ENCODE results near the gene H3-3A. TPM values are rescaled to one million over a fixed set of nuclear protein-coding genes. Genes with fewer than 3 reads are reported as not detected.

The H3-3A gene
- total and polyA plus RNA-seq, 8 donors = 122 to 427 (median 237) TPM

DNA sequence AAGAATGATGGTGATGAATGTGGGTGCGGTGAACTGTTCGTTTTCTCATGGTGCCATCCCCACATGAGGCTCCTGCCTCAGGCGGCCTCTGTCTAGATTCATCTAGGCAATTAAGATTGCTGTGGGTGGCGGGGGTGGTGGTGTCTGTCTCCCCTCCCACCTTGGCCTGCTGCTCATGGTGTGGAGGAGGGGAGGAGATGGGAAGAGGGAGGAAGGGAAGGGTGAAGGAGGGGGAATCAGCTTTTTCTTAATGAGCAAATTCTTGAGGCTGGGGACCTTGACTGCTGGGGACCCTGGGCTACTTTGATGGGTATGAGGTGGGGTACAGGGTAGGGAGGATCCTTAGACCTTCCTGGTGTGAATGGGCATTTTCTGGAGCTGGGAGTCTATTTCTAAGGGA lies 55.8 kb downstream of the H3-3A start:
- no peaks in the 10 kb centered on the region for H3K27me3 ChIP-seq
- ATAC-seq (no peak), FAIRE-seq (no peak), DNase-seq (peak in 1 of 6 donors; percentile 17)
- H3K4me3 ChIP-seq = no peak overlapping the region
- WGBS, 2 donors = 84 to 93% methylated on average over 4 of the region's 4 CpGs
- TF ChIP-seq, protein P1, sequence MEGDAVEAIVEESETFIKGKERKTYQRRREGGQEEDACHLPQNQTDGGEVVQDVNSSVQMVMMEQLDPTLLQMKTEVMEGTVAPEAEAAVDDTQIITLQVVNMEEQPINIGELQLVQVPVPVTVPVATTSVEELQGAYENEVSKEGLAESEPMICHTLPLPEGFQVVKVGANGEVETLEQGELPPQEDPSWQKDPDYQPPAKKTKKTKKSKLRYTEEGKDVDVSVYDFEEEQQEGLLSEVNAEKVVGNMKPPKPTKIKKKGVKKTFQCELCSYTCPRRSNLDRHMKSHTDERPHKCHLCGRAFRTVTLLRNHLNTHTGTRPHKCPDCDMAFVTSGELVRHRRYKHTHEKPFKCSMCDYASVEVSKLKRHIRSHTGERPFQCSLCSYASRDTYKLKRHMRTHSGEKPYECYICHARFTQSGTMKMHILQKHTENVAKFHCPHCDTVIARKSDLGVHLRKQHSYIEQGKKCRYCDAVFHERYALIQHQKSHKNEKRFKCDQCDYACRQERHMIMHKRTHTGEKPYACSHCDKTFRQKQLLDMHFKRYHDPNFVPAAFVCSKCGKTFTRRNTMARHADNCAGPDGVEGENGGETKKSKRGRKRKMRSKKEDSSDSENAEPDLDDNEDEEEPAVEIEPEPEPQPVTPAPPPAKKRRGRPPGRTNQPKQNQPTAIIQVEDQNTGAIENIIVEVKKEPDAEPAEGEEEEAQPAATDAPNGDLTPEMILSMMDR (IDR thresholded peaks at IDR 0.05) = no peak
- intact Hi-C loops (cut with DNase I) = no loop called here
- peaks cover 0 to 6% (median 0%) of the 10 kb centered on the region in 3 donors for H3K4me1 ChIP-seq
- no peak overlapping the region for H3K27ac ChIP-seq
- no peaks in the 10 kb centered on the region for H3K9me3 ChIP-seq
- H3K36me3 ChIP-seq = no peaks in the 10 kb centered on the region

DNA sequence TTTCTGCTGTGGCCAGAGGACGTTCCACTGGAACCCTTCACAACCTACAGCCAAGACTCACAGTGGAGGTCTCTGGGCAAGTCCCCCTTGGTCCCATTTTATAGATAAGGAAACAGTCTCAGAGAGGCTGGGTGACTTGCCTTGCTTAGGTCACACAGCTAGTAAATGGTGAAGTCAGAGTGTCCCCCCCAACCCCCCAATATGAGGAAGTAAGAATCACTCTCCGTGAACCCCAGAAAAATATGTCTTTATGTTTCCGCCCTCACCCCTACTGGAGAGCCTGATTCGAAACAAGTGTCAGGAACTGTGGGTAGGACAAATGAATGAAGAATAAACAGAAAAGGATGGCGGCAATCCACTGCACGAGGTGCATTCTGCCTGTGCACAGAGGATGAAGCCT lies 56.7 kb downstream of the H3-3A start:
- TF ChIP-seq, protein P1 (IDR thresholded peaks at IDR 0.05) = no peak
- Histone ChIP-seq H3K36me3 (no peaks in the 10 kb centered on the region), H3K4me3 (no peak overlapping the region), H3K27me3 (no peaks in the 10 kb centered on the region), H3K9me3 (no peaks in the 10 kb centered on the region), H3K4me1 (peaks cover 0 to 13% (median 0%) of the 10 kb centered on the region in 3 donors), H3K27ac (no peak overlapping the region)
- ATAC-seq (no peak), FAIRE-seq (no peak), DNase-seq (no peak)
- intact Hi-C loops (cut with DNase I) = no loop called here
- 77 to 83% methylated on average over 6 of the region's 6 CpGs for WGBS, 2 donors

DNA sequence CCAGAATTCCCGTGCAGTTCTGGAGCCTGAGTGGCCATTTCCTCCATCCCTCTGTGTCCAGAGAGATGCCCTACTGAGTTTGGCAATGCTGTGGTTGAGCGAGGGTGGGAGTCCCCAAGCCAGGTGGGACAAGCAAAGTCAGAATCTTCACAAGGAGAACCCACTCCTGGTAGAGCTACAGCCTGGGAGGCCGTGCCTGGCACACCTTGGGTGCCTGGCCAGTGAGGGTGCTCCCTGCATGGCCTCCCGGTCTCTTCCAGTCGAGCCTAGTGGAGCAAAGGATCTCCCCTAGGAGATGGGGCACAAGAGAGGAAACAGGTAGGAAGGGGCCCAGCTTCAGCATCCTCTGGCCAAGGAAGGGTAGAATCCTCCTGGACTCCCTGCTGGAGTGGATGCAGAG lies 57.9 kb downstream of the H3-3A start:
- intact Hi-C loops (cut with DNase I) = loop anchor here in 1 of 3 donors (5.0 kb wide), 1 partner anchor 53 kb away; no protein-coding TSS in a partner anchor
- TF ChIP-seq, protein P1 (IDR thresholded peaks at IDR 0.05) = no peak
- H3K4me1 ChIP-seq = peaks cover 0 to 23% (median 0%) of the 10 kb centered on the region in 3 donors
- no peaks in the 10 kb centered on the region for H3K36me3 ChIP-seq
- no peaks in the 10 kb centered on the region for H3K9me3 ChIP-seq
- no peak for FAIRE-seq
- no peak for ATAC-seq
- H3K27me3 ChIP-seq = no peaks in the 10 kb centered on the region
- no peak overlapping the region for H3K4me3 ChIP-seq
- 76 to 81% methylated on average over 5 of the region's 5 CpGs for WGBS, 2 donors
- H3K27ac ChIP-seq = no peak overlapping the region
- DNase-seq = peak in 1 of 6 donors; percentile 39

DNA sequence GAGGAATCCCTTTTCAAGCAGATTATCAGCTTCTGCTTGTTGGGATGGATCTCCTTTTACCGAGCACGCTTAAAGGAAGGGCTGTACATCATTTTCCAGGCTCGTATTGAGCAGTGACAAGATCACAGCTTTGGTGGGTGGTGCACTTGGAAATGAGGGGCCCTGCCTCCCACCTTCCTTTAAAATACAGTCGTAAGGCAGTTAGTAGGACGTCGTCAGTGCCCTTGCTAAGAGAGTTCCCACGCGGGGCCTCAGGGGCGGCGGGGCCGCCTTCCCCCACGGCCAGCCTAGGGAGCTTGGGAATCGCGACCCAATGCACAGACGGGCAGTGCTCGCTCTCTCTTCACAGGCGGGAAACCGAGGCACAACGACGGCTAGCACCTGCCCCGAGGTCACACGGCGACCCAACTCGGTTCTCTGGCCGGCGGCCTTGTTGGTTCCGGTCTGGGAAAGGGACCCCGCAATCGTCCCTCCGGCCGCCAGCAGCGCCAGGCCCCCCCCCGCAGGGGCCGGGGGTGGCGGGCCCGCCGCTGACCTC lies 58.6 kb downstream of the H3-3A start:
- WGBS, 2 donors = 14 to 15% methylated on average over 36 to 37 of the region's 37 CpGs
- TF ChIP-seq, protein P1 (IDR thresholded peaks at IDR 0.05) = no peak
- H3K36me3 ChIP-seq = no peaks in the 10 kb centered on the region
- DNase-seq (no peak), ATAC-seq (no peak), FAIRE-seq (no peak)
- no peaks in the 10 kb centered on the region for H3K27me3 ChIP-seq
- H3K4me3 ChIP-seq = peak overlapping the region; percentile 41 to 80 (median 69)
- intact Hi-C loops (cut with DNase I) = loop anchor here in 1 of 3 donors (5.0 kb wide), 1 partner anchor 54 kb away; no protein-coding TSS in a partner anchor
- peak overlapping the region in 3 of 4 donors; percentile 80 to 95 (median 94) for H3K27ac ChIP-seq
- H3K4me1 ChIP-seq = peaks cover 0 to 23% (median 0%) of the 10 kb centered on the region in 3 donors
- no peaks in the 10 kb centered on the region for H3K9me3 ChIP-seq

Other genes starting within 250 kb of the H3-3A start
- gene TMEM63A, start 180.3 kb upstream of the H3-3A start, total RNA-seq = 100 to 1,000 TPM in 1 of 6 donors, 10 to 100 TPM in 5; 56.3 to 124 (median 76.4) TPM
- 100 to 1,000 TPM in 1 of 2 donors, 10 to 100 TPM in 1; 88.9 to 185 TPM for gene TMEM63A, start 180.3 kb upstream of the H3-3A start, polyA plus RNA-seq
- gene LEFTY1, start 173.6 kb upstream of the H3-3A start, total RNA-seq = 100 to 1,000 TPM in 1 of 6 donors, 10 to 100 TPM in 4, 1 to 10 TPM in 1; 4.1 to 146 (median 55.9) TPM
- gene LEFTY1, start 173.6 kb upstream of the H3-3A start, polyA plus RNA-seq = 10 to 100 TPM in 1 of 2 donors, 1 to 10 TPM in 1; 8.4 to 57.6 TPM
- 10 to 100 TPM; 21.3 to 38.4 (median 30.5) TPM for gene PYCR2, start 138.5 kb upstream of the H3-3A start, total RNA-seq
- 10 to 100 TPM; 69.2 to 88.9 TPM for gene PYCR2, start 138.5 kb upstream of the H3-3A start, polyA plus RNA-seq
- 10 to 100 TPM in 1 of 6 donors, under 1 TPM in 1, not detected in 4; 0.09 to 16.3 TPM for gene LEFTY2, start 121.5 kb upstream of the H3-3A start, total RNA-seq
- gene LEFTY2, start 121.5 kb upstream of the H3-3A start, polyA plus RNA-seq = 1 to 10 TPM in 1 of 2 donors, under 1 TPM in 1; 0.07 to 1.4 TPM
- 10 to 100 TPM in 1 of 6 donors, 1 to 10 TPM in 5; 6.8 to 12.4 (median 9.4) TPM for gene SDE2, start 63.4 kb upstream of the H3-3A start, total RNA-seq
- gene SDE2, start 63.4 kb upstream of the H3-3A start, polyA plus RNA-seq = 1 to 10 TPM; 3.3 to 6.6 TPM
- 10 to 100 TPM; 16.3 to 24.4 (median 19.7) TPM for gene ACBD3, start 124.0 kb downstream of the H3-3A start, total RNA-seq
- gene ACBD3, start 124.0 kb downstream of the H3-3A start, polyA plus RNA-seq = 10 to 100 TPM in 1 of 2 donors, 1 to 10 TPM in 1; 5.9 to 12.8 TPM
- not detected for gene MIXL1, start 160.9 kb downstream of the H3-3A start, total RNA-seq
- not detected for gene MIXL1, start 160.9 kb downstream of the H3-3A start, polyA plus RNA-seq
- 1 to 10 TPM in 4 of 6 donors, under 1 TPM in 2; 0.57 to 2.2 (median 1.2) TPM for gene LIN9, start 246.4 kb downstream of the H3-3A start, total RNA-seq
- gene LIN9, start 246.4 kb downstream of the H3-3A start, polyA plus RNA-seq = 1 to 10 TPM in 1 of 2 donors, under 1 TPM in 1; 0.72 to 1.3 TPM

Measured in pancreas (tissue), 10 donors.